HepG2 (cell line): Measurements from ENCODE around the gene ZNF154. TPM values are rescaled to one million over a fixed set of nuclear protein-coding genes. Genes with fewer than 3 reads are reported as not detected.

ENCODE experiments used
- ATAC-seq: fragments of 200-7000 bp; cut with Tn5 transposase; 3 replicates; pipeline ENCODE4 v1.9.1; 2020; ENCODE audit warnings: mild to moderate bottlenecking, moderate library complexity
- BruUV-seq: library from RNA; stranded (reverse); fragments of 400-500 nt; replicated peaks from 2 replicates; lab custom pipeline; 2021; lab: Mats Ljungman, UMichigan
- CTCF ChIA-PET: fragments of 300-600 bp; formaldehyde crosslinking; extraction: SDS; loops from one replicate; lab custom pipeline; 2021; ENCODE audit warnings: low total read pairs, inconsistent platforms, low intra/inter-chr PET ratio; lab: Yijun Ruan, JAX
- POLR2A ChIA-PET: fragments of 350-600 bp; sonication (Branson Sonifier 250); formaldehyde crosslinking; loops from one replicate; lab custom pipeline; 2020; ENCODE audit warnings: antibody characterized with exemption, inconsistent platforms; lab: Yijun Ruan, JAX
- DNase-seq: peaks from one replicate; pipeline ENCODE4 v3.0.0-alpha.2; 2015; ENCODE audit warnings: low spot score
- FAIRE-seq: peaks from 3 replicates; lab custom pipeline; 2011; peaks lifted over from hg19 to GRCh38; lab: Jason Lieb, UNC
- H2AFZ ChIP-seq: one replicate; pipeline ENCODE4 v1.6.1; 2011; ENCODE audit warnings: low read length, inconsistent platforms
- H3K27ac ChIP-seq: fragments of 300-600 bp; 3 replicates; pipeline ENCODE4 v1.8.0; 2011; ENCODE audit warnings: mixed run types, mild to moderate bottlenecking, mixed read lengths, low read length, inconsistent platforms; ENCODE audit not compliant: insufficient read depth; ENCODE audit errors: extremely low read length
- H3K27me3 ChIP-seq, 2 experiments: fragments of 200-600 bp in 1 of 2; 2 replicates in 1 of 2; 3 replicates in 1 of 2; pipeline versions ENCODE4 v1.6.0 to v1.8.0; 2011; ENCODE audit warnings: low read length in 2 of 2, mild to moderate bottlenecking in 2 of 2, moderate library complexity in 2 of 2, inconsistent platforms in 1 of 2; ENCODE audit not compliant: insufficient read depth in 2 of 2, control insufficient read depth in 1 of 2
- H3K36me3 ChIP-seq, 2 experiments: fragments of 200-600 bp in 1 of 2; replicated peaks in 1 of 2; 2 replicates in 1 of 2; 3 replicates in 1 of 2; pipeline versions ENCODE4 v1.5.1 to v1.8.0; 2011; ENCODE audit warnings: low read length in 2 of 2, inconsistent platforms in 1 of 2; ENCODE audit not compliant: insufficient read depth in 2 of 2, control insufficient read depth in 1 of 2
- H3K4me1 ChIP-seq: 2 replicates; pipeline ENCODE4 v1.5.1; 2012; ENCODE audit warnings: low read length, inconsistent platforms; ENCODE audit not compliant: insufficient read depth
- H3K4me2 ChIP-seq: 2 replicates; pipeline ENCODE4 v1.6.0; 2011; ENCODE audit warnings: low read depth, low read length, inconsistent platforms
- H3K4me3 ChIP-seq, 3 experiments: fragments of 200-600 bp in 1 of 3; sonication (generic), shearing (Covaris generic) in 1 of 3; replicated peaks in 1 of 3; 2 replicates each; pipeline ENCODE4 v1.5.1; 2011 to 2016; ENCODE audit warnings: low read length in 3 of 3, inconsistent platforms in 2 of 3, low read depth in 2 of 3, mild to moderate bottlenecking in 2 of 3, control low read depth in 1 of 3, mixed read lengths in 1 of 3; ENCODE audit not compliant: insufficient read depth in 1 of 3
- H3K79me2 ChIP-seq: one replicate; pipeline ENCODE4 v1.6.1; 2011; ENCODE audit warnings: low read length, inconsistent platforms; ENCODE audit not compliant: insufficient read depth
- H3K9ac ChIP-seq: 2 replicates; pipeline ENCODE4 v1.6.0; 2011; ENCODE audit warnings: mild to moderate bottlenecking, low read depth, low read length, inconsistent platforms; ENCODE audit not compliant: insufficient read depth
- H3K9me3 ChIP-seq: 2 replicates; pipeline ENCODE4 v1.5.1; 2012; ENCODE audit warnings: mild to moderate bottlenecking, low read length
- H4K20me1 ChIP-seq: 2 replicates; pipeline ENCODE4 v1.6.0; 2011; ENCODE audit warnings: inconsistent platforms, mild to moderate bottlenecking, low read length, moderate library complexity; ENCODE audit not compliant: insufficient read depth
- DNMT3B ChIP-seq: conservative IDR thresholded peaks from 2 replicates; pipeline ENCODE4 v1.6.1; 2016; ENCODE audit warnings: missing biosample characterization, control low read depth
- GATAD2A ChIP-seq: IDR thresholded peaks from 2 replicates; pipeline ENCODE4 v1.6.1; 2016
- GTF3A ChIP-seq: sonication (generic); formaldehyde crosslinking; conservative IDR thresholded peaks from 2 replicates; pipeline ENCODE4 v1.4.0; 2020; ENCODE audit warnings: mild to moderate bottlenecking, missing genetic modification reagents
- NONO ChIP-seq, 2 experiments: fragments of 450-650 bp in 1 of 2; sonication (generic) in 1 of 2; formaldehyde crosslinking in 1 of 2; IDR thresholded peaks in 1 of 2; conservative IDR thresholded peaks in 1 of 2; 2 replicates each; pipeline versions ENCODE4 v1.6.1 to v1.8.0; 2017 to 2022; ENCODE audit warnings: mild to moderate bottlenecking in 1 of 2, missing genetic modification reagents in 1 of 2, moderate library complexity in 1 of 2
- PCBP2 ChIP-seq: fragments of 200-400 bp; formaldehyde crosslinking; optimal IDR thresholded peaks from 2 replicates; pipeline ENCODE3; 2018; ENCODE audit warnings: low read length, low read depth; ENCODE audit not compliant: poor library complexity, severe bottlenecking
- PTBP1 ChIP-seq: fragments of 200-400 bp; formaldehyde crosslinking; IDR thresholded peaks from 2 replicates; pipeline ENCODE4 v1.6.1; 2018; ENCODE audit warnings: low read length, low read depth; ENCODE audit not compliant: poor library complexity, severe bottlenecking
- TBX2 ChIP-seq: sonication (generic); formaldehyde crosslinking; IDR thresholded peaks from 2 replicates; pipeline ENCODE4 v1.5.0; 2020; ENCODE audit warnings: missing genetic modification reagents, mild to moderate bottlenecking, borderline replicate concordance
- ZFP36L1 ChIP-seq: sonication (generic); formaldehyde crosslinking; IDR thresholded peaks from 2 replicates; pipeline ENCODE4 v1.8.0; 2022; ENCODE audit warnings: mild to moderate bottlenecking, missing genetic modification reagents, moderate library complexity
- ZFP82 ChIP-seq: sonication (generic); formaldehyde crosslinking; IDR thresholded peaks from 2 replicates; pipeline ENCODE4 v1.5.1; 2020; ENCODE audit warnings: mild to moderate bottlenecking, missing genetic modification reagents, borderline replicate concordance
- ZNF337 ChIP-seq: sonication (generic); formaldehyde crosslinking; IDR thresholded peaks from 2 replicates; pipeline ENCODE4 v1.5.1; 2020; ENCODE audit warnings: missing genetic modification reagents, low read depth, mild to moderate bottlenecking, borderline replicate concordance
- ZNF629 ChIP-seq: sonication (generic); formaldehyde crosslinking; conservative IDR thresholded peaks from 2 replicates; pipeline ENCODE4 v1.5.0; 2020; ENCODE audit warnings: missing genetic modification reagents
- WGBS: methylation state at CpG from one replicate; pipeline ENCODE4 v1.1.6; 2017; ENCODE audit warnings: low lambda C conversion rate; 5-methylcytosine and 5-hydroxymethylcytosine counted together
- in situ Hi-C: cut with HindIII; loops from 2 replicates; pipeline ENCODE4 v1.10.0; 2017; ENCODE audit warnings: low pct_unique_long_range_greater_than_20kb; ENCODE audit not compliant: extremely low pct_ligation_motif_present
- intact Hi-C: fragments of 100-400 bp; cut with micrococcal nuclease; formaldehyde crosslinking; loops from one replicate; pipeline ENCODE4 v1.10.0; 2022; ENCODE audit not compliant: unreplicated experiment
- polyA plus RNA-seq, 8 experiments: library from polyadenylated mRNA; depleted of rRNA in 3 of 8; stranded (reverse) in 7 of 8; unstranded in 1 of 8; fragments of >200 nt; fragmentation: Illumina TruSeq in 4 of 8; extraction: Trizol in 4 of 8; gene quantifications; 2 replicates each; pipeline versions ENCODE4 v1.2.1 to v1.2.3, GENCODE V29; 2011 to 2016; ENCODE audit warnings: low read depth in 4 of 8, missing spikeins in 1 of 8, mixed read lengths in 1 of 8; ENCODE audit not compliant: insufficient read depth in 1 of 8
- total RNA-seq, 5 experiments: library from RNA; depleted of rRNA; stranded (reverse); fragments of >200 nt; fragmentation: Illumina TruSeq; extraction: Trizol; gene quantifications; 2 replicates each; pipeline ENCODE4 v1.2.3, GENCODE V29; 2016; ENCODE audit warnings: low read depth in 1 of 5
- TF ChIP-seq, protein P1 (sequence below): sonication (generic); formaldehyde crosslinking; IDR thresholded peaks from 2 replicates; pipeline ENCODE4 v1.4.0; 2020; ENCODE audit warnings: missing genetic modification reagents
- TF ChIP-seq, protein P2 (sequence below): sonication (generic); formaldehyde crosslinking; IDR thresholded peaks from 2 replicates; pipeline ENCODE4 v1.5.1; 2020; ENCODE audit warnings: missing genetic modification reagents, mild to moderate bottlenecking, borderline replicate concordance
- TF ChIP-seq, protein P3 (sequence below): sonication (generic); formaldehyde crosslinking; IDR thresholded peaks from 2 replicates; pipeline ENCODE4 v1.4.0; 2020; ENCODE audit warnings: missing genetic modification reagents, low read depth, mild to moderate bottlenecking, borderline replicate concordance

Gene ZNF154
- total and polyA plus RNA-seq, 2 of the 13 experiments (the other 11 are each of a cell fraction or from before 2014, with no cell fraction given): not detected

DNA sequence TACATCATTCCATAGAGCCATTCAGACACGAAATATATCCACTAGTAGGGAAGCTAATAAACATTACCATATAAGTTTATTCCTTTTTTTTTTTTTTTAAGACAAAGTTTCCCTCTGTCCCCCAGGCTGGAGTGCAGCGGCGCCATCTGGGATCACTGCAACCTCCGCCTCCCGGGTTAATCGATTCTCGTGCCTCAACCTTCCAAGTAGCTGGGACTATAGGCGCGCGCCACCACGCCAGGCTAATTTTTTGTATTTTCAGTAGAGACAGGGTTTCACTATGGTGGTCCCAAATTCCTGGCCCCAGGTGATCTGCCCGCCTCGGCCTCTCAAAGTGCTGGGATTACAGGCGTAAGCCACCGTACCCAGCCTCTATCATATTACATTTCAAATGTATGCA is 612 bp upstream of the ZNF154 start:
- H3K4me3 ChIP-seq: no peak overlapping the region
- CTCF ChIA-PET: no interaction called here
- WGBS: 97% methylated on average over 15 of the region's 15 CpGs
- peaks cover 0 to 9% of the 10 kb centered on the region in 2 experiments; a peak in 1 of 5 replicates for H3K36me3 ChIP-seq
- in situ Hi-C loops (no loop called here), intact Hi-C loops (no loop called here)
- no peaks in the 10 kb centered on the region for H3K27me3 ChIP-seq
- no peaks in the 10 kb centered on the region for H3K79me2 ChIP-seq
- FAIRE-seq: no peak
- H3K9ac ChIP-seq: no peak overlapping the region
- no peak overlapping the region for H3K4me2 ChIP-seq
- H3K27ac ChIP-seq: no peak overlapping the region
- ATAC-seq: no peak
- DNase-seq: no peak
- H3K4me1 ChIP-seq: no peaks in the 10 kb centered on the region
- H3K9me3 ChIP-seq: no peaks in the 10 kb centered on the region
- POLR2A ChIA-PET: no interaction called here
- no peak overlapping the region for H2AFZ ChIP-seq
- H4K20me1 ChIP-seq: no peaks in the 10 kb centered on the region
- BruUV-seq: no TSS peak
- no peak for TF ChIP-seq GTF3A (CRISPR knock-in tag)
- no peak for TF ChIP-seq ZNF337
- TF ChIP-seq ZFP36L1: no peak
- TF ChIP-seq, protein P1, sequence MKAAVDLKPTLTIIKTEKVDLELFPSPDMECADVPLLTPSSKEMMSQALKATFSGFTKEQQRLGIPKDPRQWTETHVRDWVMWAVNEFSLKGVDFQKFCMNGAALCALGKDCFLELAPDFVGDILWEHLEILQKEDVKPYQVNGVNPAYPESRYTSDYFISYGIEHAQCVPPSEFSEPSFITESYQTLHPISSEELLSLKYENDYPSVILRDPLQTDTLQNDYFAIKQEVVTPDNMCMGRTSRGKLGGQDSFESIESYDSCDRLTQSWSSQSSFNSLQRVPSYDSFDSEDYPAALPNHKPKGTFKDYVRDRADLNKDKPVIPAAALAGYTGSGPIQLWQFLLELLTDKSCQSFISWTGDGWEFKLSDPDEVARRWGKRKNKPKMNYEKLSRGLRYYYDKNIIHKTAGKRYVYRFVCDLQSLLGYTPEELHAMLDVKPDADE (CRISPR knock-in tag): no peak
- no peak for TF ChIP-seq PCBP2
- TF ChIP-seq PTBP1: no peak
- no peak for TF ChIP-seq ZFP82 (CRISPR knock-in tag)
- TF ChIP-seq, protein P2, sequence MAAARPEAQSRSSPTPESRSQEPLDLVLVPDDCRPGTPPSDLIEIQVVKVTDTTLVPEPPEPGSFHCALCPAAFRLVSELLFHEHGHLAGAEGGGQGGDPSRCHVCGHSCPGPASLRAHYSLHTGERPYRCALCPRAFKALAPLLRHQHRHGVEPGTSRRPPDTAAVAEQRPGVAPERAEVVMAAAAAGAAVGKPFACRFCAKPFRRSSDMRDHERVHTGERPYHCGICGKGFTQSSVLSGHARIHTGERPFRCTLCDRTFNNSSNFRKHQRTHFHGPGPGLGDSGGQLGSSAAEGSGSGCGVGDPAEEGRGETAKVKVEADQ (CRISPR knock-in tag): no peak
- TF ChIP-seq NONO (IDR thresholded peaks at IDR 0.05): no peak
- no peak for TF ChIP-seq NONO (CRISPR knock-in tag; conservative IDR thresholded peaks at IDR 0.05)
- TF ChIP-seq, protein P3, sequence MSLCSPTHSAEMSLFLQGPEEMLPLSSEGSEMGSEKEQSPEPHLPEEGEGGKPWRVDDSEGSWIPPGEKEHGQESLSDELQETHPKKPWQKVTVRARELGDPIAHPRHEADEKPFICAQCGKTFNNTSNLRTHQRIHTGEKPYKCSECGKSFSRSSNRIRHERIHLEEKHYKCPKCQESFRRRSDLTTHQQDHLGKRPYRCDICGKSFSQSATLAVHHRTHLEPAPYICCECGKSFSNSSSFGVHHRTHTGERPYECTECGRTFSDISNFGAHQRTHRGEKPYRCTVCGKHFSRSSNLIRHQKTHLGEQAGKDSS: no peak
- no peak for TF ChIP-seq GATAD2A (CRISPR knock-in tag)
- no peak for TF ChIP-seq TBX2 (CRISPR knock-in tag)
- no peak for TF ChIP-seq DNMT3B
- no peak for TF ChIP-seq ZNF629
